ENCODE measurements around the gene CHRNG. TPM values are rescaled to one million over a fixed set of nuclear protein-coding genes. Genes with fewer than 3 reads are reported as not detected.

Gene CHRNG
- total RNA-seq, 1 donor from 2014 or later = 0.87 TPM

DNA sequence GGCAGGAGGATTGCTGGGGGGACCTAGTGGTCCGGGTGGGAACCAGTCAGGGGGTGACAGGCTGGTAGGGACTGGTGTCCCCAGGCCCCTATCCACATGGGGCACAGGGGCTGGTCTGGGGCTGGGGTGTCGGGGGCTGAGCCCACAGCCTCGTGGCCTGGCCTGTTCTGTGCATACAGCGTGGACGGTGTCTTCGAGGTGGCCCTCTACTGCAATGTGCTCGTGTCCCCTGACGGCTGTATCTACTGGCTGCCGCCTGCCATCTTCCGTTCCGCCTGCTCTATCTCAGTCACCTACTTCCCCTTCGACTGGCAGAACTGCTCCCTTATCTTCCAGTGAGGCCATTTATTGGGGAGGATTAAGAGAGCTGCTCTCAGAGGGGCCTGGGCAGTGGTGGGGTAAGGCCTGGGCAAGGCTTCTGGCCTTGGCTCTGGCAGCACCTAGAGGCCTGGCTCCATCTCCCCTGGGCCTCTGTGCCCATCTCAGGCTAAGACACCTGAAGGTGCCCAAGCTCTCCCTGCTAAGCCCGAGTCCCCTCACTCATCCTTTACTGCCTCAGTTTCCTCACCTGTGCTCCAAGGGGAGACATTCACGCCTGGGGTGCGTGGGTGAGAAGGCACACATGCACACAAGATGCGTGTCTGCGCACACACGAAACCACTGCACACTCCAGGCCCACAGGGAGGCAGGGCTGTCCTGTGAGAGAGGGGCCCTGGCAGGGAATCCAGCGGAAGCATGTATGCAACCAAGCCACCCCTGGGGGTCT is 1.9 kb downstream of the CHRNG start:
- Mint-ChIP-seq H3K9me3 (no peaks in the 10 kb centered on the region), H3K4me1 (ENCODE audit: unreplicated experiment) (peaks cover 12% of the 10 kb centered on the region), H3K27ac (no peak overlapping the region), H3K36me3 (peaks cover under 1% of the 10 kb centered on the region), H3K4me3 (no peak overlapping the region), H3K27me3 (peaks cover 4% of the 10 kb centered on the region)
- TF ChIP-seq CTCF (conservative IDR thresholded peaks at IDR 0.05) = no peak
- DNase-seq (ENCODE audit: extremely low spot score, unreplicated experiment) = peak; percentile 60

GRCh38 chr2:232541961-232542714 is 2.6 kb downstream of the CHRNG start:
- peaks cover 5% of the 10 kb centered on the region for H3K36me3 Mint-ChIP-seq
- H3K27ac Mint-ChIP-seq = no peak overlapping the region
- TF ChIP-seq CTCF (conservative IDR thresholded peaks at IDR 0.05) = no peak
- DNase-seq (ENCODE audit: extremely low spot score, unreplicated experiment) = peak; percentile 60
- no peaks in the 10 kb centered on the region for H3K9me3 Mint-ChIP-seq
- H3K4me3 Mint-ChIP-seq = no peak overlapping the region
- peaks cover 12% of the 10 kb centered on the region for H3K4me1 Mint-ChIP-seq (ENCODE audit: unreplicated experiment)
- H3K27me3 Mint-ChIP-seq = peaks cover 4% of the 10 kb centered on the region

DNA sequence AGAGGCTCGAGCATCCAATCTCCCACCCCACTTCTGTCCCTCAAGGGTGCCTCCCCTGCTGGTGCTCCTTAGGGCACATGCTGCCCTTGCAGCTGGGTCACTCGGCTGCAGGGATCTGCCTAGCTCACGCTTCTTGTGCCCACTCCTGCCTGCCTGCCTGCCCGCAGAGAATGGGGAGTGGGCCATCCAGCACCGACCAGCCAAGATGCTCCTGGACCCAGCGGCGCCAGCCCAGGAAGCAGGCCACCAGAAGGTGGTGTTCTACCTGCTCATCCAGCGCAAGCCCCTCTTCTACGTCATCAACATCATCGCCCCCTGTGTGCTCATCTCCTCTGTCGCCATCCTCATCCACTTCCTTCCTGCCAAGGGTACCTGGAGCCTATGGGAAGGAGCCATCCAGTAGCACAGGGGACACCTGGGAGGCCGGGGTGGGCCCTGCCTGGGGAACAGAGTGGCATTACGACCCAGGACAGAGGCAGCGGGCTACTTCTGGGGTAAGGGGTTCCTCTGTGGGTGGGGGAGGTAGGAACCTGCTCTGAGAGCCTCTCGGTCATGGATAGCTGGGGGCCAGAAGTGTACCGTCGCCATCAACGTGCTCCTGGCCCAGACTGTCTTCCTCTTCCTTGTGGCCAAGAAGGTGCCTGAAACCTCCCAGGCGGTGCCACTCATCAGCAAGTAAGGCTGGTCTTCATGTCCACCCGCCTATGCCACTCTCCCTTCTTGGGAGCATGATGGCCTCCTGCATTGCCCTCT is 3.4 kb downstream of the CHRNG start:
- Mint-ChIP-seq H3K4me3 (no peak overlapping the region), H3K27ac (no peak overlapping the region)

DNA sequence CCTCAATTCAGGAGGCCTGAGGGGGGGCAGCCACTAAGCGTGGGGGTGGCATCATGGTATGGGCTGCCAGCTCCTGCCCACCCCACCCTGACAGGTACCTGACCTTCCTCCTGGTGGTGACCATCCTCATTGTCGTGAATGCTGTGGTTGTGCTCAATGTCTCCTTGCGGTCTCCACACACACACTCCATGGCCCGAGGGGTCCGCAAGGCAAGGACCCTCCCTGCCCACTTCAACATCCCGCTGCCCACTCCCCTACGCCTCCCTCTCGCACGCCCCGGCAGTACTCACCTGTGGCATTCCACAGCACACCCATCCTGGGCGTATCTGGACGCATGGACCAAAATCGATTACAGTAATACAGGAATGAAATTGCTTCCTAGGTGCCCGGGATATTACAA is 4.0 kb downstream of the CHRNG start:
- Mint-ChIP-seq H3K27ac (no peak overlapping the region), H3K4me3 (no peak overlapping the region), H3K36me3 (peaks cover 18% of the 10 kb centered on the region), H3K27me3 (peaks cover under 1% of the 10 kb centered on the region), H3K4me1 (ENCODE audit: unreplicated experiment) (peaks cover 8% of the 10 kb centered on the region), H3K9me3 (peaks cover 2% of the 10 kb centered on the region)
- no peak for DNase-seq (ENCODE audit: extremely low spot score, unreplicated experiment)
- TF ChIP-seq CTCF (conservative IDR thresholded peaks at IDR 0.05) = no peak

More for the DNA sequence above, 3.4 kb downstream of the CHRNG start:
- no peak for TF ChIP-seq CTCF (conservative IDR thresholded peaks at IDR 0.05)
- Mint-ChIP-seq H3K36me3 (peaks cover 12% of the 10 kb centered on the region), H3K27me3 (peaks cover 4% of the 10 kb centered on the region), H3K4me1 (ENCODE audit: unreplicated experiment) (peaks cover 12% of the 10 kb centered on the region), H3K9me3 (no peaks in the 10 kb centered on the region)
- peak; percentile 60 for DNase-seq (ENCODE audit: extremely low spot score, unreplicated experiment)

- H3K27ac Mint-ChIP-seq = no peak overlapping the region
- H3K4me1 Mint-ChIP-seq (ENCODE audit: unreplicated experiment) = peaks cover 2% of the 10 kb centered on the region
- no peak overlapping the region for H3K4me3 Mint-ChIP-seq
- TF ChIP-seq CTCF (conservative IDR thresholded peaks at IDR 0.05) = no peak
- no peak for DNase-seq (ENCODE audit: extremely low spot score, unreplicated experiment)
- no peaks in the 10 kb centered on the region for H3K27me3 Mint-ChIP-seq
- H3K36me3 Mint-ChIP-seq = peaks cover 23% of the 10 kb centered on the region
- peaks cover 8% of the 10 kb centered on the region for H3K9me3 Mint-ChIP-seq
These were observed 4.6 kb downstream of the CHRNG start for GRCh38 chr2:232543928-232544631.
